HepG2 (cell line): ENCODE measurements around the gene GRAMD1B. TPM values are rescaled to one million over a fixed set of nuclear protein-coding genes. Genes with fewer than 3 reads are reported as not detected.

Experiments used
- ARID5B ChIP-seq: IDR thresholded peaks from 2 replicates; pipeline ENCODE4 v1.4.0; 2020; ENCODE audit warnings: mild to moderate bottlenecking, missing genetic modification reagents
- HOMEZ ChIP-seq: IDR thresholded peaks from 2 replicates; pipeline ENCODE4 v1.6.1; 2016; ENCODE audit warnings: low read depth
- JUNB ChIP-seq: sonication (generic); formaldehyde crosslinking; IDR thresholded peaks from 2 replicates; pipeline ENCODE4 v1.8.0; 2022; ENCODE audit warnings: missing genetic modification reagents, mild to moderate bottlenecking, borderline replicate concordance
- PRDM15 ChIP-seq: sonication (generic); formaldehyde crosslinking; IDR thresholded peaks from 2 replicates; pipeline ENCODE4 v1.4.0; 2020; ENCODE audit warnings: missing genetic modification reagents
- RBFOX2 ChIP-seq: fragments of 200-400 bp; formaldehyde crosslinking; IDR thresholded peaks from 2 replicates; pipeline ENCODE4 v1.6.1; 2017; ENCODE audit warnings: low read depth, mild to moderate bottlenecking, low read length
- ZBTB42 ChIP-seq: sonication (generic); formaldehyde crosslinking; IDR thresholded peaks from 2 replicates; pipeline ENCODE4 v1.5.0; 2020; ENCODE audit warnings: mild to moderate bottlenecking, missing genetic modification reagents
- polyA plus RNA-seq, 8 experiments: library from polyadenylated mRNA; depleted of rRNA in 3 of 8; stranded (reverse) in 7 of 8; unstranded in 1 of 8; fragments of >200 nt; fragmentation: Illumina TruSeq in 4 of 8; extraction: Trizol in 4 of 8; gene quantifications; 2 replicates each; pipeline versions ENCODE4 v1.2.1 to v1.2.3, GENCODE V29; 2011 to 2016; ENCODE audit warnings: low read depth in 4 of 8, missing spikeins in 1 of 8, mixed read lengths in 1 of 8; ENCODE audit not compliant: insufficient read depth in 1 of 8
- total RNA-seq, 5 experiments: library from RNA; depleted of rRNA; stranded (reverse); fragments of >200 nt; fragmentation: Illumina TruSeq; extraction: Trizol; gene quantifications; 2 replicates each; pipeline ENCODE4 v1.2.3, GENCODE V29; 2016; ENCODE audit warnings: low read depth in 1 of 5

The GRAMD1B gene
- total and polyA plus RNA-seq, 2 of the 13 experiments (the other 11 are each of a cell fraction or from before 2014, with no cell fraction given): 0.12 TPM; not detected in 1

GRCh38 chr11:123645286-123645975 lies 215.4 kb downstream of the GRAMD1B start (continued):
- no peak for TF ChIP-seq ARID5B (CRISPR knock-in tag)
- TF ChIP-seq HOMEZ (CRISPR knock-in tag): no peak
- no peak for TF ChIP-seq RBFOX2
- TF ChIP-seq PRDM15: no peak
- no peak for TF ChIP-seq JUNB
- no peak for TF ChIP-seq ZBTB42 (CRISPR knock-in tag)
